Effector memory CD4-positive, alpha-beta T cell (primary cell): Measurements from ENCODE around the gene CYB5D1.
"Not testable (repeated sequence)": the region's sequence is repeated elsewhere in the genome, so short reads cannot be mapped to it uniquely, and the experiment has no call there.

Experiments used
- DNase-seq, 3 donors: peaks; one replicate each; pipeline ENCODE4 v3.0.0-alpha.2; 2020
- H3K27ac ChIP-seq: 2 replicates; pipeline ENCODE4 v1.7.0; 2013; ENCODE audit warnings: mild to moderate bottlenecking, low read length, moderate library complexity; ENCODE audit not compliant: insufficient read depth, poor library complexity, severe bottlenecking
- H3K27me3 ChIP-seq: replicated peaks from 2 replicates; pipeline ENCODE4 v1.7.0; 2013; ENCODE audit warnings: mild to moderate bottlenecking, low read length; ENCODE audit not compliant: insufficient read depth, control insufficient read depth, poor library complexity, severe bottlenecking
- H3K36me3 ChIP-seq: 2 replicates; pipeline ENCODE4 v1.7.0; 2013; ENCODE audit warnings: mild to moderate bottlenecking, low read length, moderate library complexity; ENCODE audit not compliant: control insufficient read depth, insufficient read depth
- H3K4me1 ChIP-seq: 2 replicates; pipeline ENCODE4 v1.7.0; 2013; ENCODE audit warnings: low read length, mild to moderate bottlenecking; ENCODE audit not compliant: control insufficient read depth, insufficient read depth, poor library complexity, severe bottlenecking
- H3K4me3 ChIP-seq: 2 replicates; pipeline ENCODE4 v1.7.0; 2013; ENCODE audit warnings: low read length, low read depth, mild to moderate bottlenecking; ENCODE audit not compliant: insufficient read depth, poor library complexity, severe bottlenecking
- H3K9me3 ChIP-seq: 2 replicates; pipeline ENCODE4 v1.7.0; 2013; ENCODE audit warnings: mild to moderate bottlenecking, low read length, moderate library complexity; ENCODE audit not compliant: control insufficient read depth

CYB5D1 gene

DNA sequence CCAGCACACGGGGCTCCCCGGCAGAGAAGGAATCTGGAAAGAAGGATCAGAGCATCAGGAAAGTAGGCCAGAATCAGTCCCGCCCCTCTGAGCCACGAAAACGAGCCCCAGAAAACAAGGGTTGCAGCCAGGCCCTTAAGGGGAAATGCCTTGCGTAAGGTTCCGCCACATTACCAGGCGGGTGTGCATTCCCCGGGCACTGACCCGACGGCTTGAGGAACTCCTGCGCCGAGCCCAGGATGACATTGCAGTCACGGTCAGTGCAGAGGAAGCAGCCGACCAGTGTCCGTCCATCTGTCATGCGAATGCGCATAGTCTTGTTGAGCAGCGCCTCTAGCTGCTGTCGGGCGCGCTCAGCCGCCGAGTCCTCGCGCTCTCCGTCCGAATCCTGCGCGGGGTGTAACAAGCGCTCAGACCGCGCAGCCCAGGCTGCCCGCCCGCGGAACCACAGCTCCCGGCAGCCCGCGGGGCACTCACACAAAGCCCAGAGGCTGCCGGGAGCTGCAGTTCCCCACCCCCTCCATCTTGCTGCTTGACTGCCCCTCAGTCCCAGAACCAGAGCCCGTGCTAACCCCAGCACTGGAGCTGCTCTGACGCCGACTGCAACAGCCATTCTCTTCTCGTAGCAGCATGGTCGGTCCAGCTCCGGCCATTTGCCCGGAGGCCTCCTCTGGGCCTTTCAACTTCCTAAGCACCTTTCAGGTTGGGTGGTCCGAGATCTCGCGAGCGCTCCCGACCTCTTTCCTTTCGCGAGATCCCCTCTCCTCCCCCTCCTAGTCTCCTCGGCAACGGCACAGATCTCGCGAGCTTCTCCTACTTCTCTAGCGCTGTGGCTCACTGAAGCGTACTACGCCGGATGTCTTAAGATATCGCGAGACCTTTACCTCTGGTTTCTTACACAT is 741 bp upstream of the CYB5D1 start, which contains the start of gene NAA38:
NAA38 (minus strand) TSS at position 749 of the 902 bp plus-strand sequence; CDS start at position 653, 96 bp downstream.
- H3K4me3 ChIP-seq = peak within 1 kb of the TSS; percentile 66
- peaks cover 8% of the 10 kb centered on the region for H3K36me3 ChIP-seq
- H3K27me3 ChIP-seq = no peaks in the 10 kb centered on the region
- no peaks in the 10 kb centered on the region for H3K9me3 ChIP-seq
- peaks cover 32% of the 10 kb centered on the region for H3K4me1 ChIP-seq
- H3K27ac ChIP-seq = peak within 1 kb of the TSS; percentile 88
- DNase-seq = peak; percentile 88 to 94 (median 93)

DNA sequence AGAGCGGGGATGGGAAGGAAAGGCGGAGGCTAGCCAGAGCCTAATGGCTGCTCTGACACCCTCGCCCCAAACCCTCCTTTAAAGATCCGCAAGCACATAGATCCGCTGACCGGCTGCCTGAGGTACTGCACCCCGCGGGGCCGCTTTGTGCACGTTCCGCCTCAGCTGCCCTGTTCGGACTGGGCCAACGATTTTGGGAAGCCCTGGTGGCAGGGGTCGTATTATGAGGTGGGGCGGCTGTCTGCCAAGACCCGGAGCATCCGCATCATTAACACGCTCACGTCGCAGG is 663 bp downstream of the CYB5D1 start:
- DNase-seq = no peak
- Histone ChIP-seq H3K9me3 (no peaks in the 10 kb centered on the region), H3K27me3 (no peaks in the 10 kb centered on the region), H3K4me1 (peaks cover 30% of the 10 kb centered on the region), H3K4me3 (peak overlapping the region; percentile 66), H3K36me3 (no peaks in the 10 kb centered on the region), H3K27ac (peak overlapping the region; percentile 88)

DNA sequence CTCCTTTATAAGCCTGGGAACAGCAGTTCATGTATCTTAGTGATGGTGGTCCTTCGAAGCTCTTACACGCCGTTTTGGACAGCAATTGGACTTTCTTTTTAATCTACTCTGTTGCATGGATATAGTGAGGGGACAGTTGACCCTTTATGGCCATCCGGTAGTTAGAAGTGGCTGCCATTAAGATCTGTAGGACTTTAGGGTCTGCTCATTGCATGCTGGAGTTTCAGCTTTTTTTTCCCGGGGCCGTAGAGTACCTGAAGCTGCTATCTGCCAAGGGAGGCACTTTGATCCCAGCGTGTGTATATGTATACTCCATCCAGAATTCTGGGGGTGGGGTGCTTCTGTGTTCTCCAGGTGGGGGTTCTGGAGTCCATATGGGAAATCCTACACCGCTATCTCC is 1.2 kb downstream of the CYB5D1 start:
- H3K27ac ChIP-seq = no peak overlapping the region
- peaks cover 30% of the 10 kb centered on the region for H3K4me1 ChIP-seq
- no peak overlapping the region for H3K4me3 ChIP-seq
- no peaks in the 10 kb centered on the region for H3K27me3 ChIP-seq
- H3K36me3 ChIP-seq = no peaks in the 10 kb centered on the region
- no peak for DNase-seq
- no peaks in the 10 kb centered on the region for H3K9me3 ChIP-seq

DNA sequence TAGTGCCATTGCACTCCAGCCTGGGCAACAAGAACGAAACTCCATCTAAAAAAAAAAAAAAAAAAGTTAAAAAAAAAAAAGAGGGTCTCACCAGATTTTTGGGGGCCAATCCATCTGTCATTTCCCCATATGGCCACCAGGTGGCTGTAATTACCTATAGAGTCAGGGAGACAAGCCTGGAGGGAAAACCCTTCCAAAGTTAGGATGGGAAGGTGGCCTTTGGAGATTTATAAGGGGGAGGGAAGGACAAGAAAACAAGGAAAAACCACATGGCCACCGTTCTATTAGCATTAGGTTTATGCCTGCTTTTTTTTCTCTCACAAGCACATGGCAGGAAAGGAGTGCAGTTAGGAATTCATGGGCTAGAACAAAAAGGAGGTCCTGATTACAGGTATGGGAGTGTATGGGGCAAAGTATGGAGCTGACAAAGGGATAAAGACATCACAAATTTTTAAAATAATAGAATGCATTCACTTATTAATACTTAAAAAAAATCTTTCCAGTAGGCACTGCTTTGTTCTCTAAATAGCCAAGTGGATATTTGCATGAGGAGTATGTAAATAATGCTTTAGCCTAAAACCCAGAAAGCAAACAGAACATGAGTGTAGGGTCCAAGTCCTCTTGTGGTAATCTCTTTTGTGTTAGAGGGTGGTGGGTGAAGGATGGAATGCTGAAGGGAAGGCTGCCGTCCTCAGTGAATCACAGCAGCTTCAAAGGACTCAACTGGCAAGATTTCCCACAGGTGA is 5.1 kb downstream of the CYB5D1 start:
- Histone ChIP-seq H3K27me3 (no peaks in the 10 kb centered on the region), H3K36me3 (no peaks in the 10 kb centered on the region), H3K4me3 (no peak overlapping the region), H3K27ac (no peak overlapping the region), H3K9me3 (no peaks in the 10 kb centered on the region), H3K4me1 (peaks cover 17% of the 10 kb centered on the region)
- DNase-seq = peak in 1 of 3 donors; percentile 46

DNA sequence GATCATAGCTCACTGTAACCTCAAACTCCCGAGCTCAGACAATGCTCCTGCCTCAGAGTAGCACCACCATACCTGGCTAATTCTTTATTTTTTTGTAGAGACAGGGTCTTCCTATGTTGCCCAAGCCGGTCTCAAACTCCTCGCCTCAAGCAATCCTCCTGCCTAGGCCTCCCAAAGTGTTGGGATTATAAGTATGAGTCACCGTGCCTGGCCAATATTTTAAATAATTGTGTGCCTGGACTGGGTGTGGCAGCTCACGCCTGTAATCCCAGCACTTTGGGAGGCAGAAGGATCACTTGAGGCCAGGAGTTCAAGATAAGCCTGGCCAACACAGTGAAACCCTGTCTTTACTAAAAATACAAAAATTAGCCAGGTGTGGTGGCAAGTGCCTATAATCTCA is 6.6 kb downstream of the CYB5D1 start:
- H3K36me3 ChIP-seq, H3K4me3 ChIP-seq, H3K9me3 ChIP-seq, H3K27ac ChIP-seq, H3K27me3 ChIP-seq, DNase-seq: not testable (repeated sequence)
- peaks cover 14% of the 10 kb centered on the region for H3K4me1 ChIP-seq

GRCh38 chr17:7864995-7865650 is 7.3 kb downstream of the CYB5D1 start:
- Histone ChIP-seq H3K9me3 (no peaks in the 10 kb centered on the region), H3K27ac (no peak overlapping the region), H3K4me3 (no peak overlapping the region), H3K36me3 (no peaks in the 10 kb centered on the region), H3K27me3 (no peaks in the 10 kb centered on the region), H3K4me1 (peaks cover 14% of the 10 kb centered on the region)
- no peak for DNase-seq

DNA sequence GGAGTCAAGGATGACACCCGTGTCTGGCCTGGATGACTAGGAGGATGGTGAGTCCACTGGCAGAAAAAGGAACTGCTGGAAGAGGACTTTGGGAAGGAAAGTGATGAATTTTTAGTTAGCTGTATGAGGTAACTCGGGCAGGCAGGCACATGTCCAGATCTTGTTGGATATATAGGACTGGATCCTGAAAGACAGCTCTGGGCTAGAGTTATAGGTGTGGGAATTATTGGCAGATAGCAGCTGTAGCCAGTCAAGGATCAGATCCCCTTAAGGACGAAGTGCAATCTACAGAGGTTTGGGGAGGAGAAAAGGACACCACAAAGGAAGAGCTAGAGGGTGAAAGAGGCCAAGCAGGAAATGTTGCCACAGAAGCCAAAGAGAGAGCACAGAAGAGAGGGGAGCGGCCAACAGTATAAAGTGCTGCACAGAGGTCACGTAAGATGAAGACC is 10.1 kb downstream of the CYB5D1 start:
- no peaks in the 10 kb centered on the region for H3K9me3 ChIP-seq
- H3K4me3 ChIP-seq = no peak overlapping the region
- H3K27me3 ChIP-seq = no peaks in the 10 kb centered on the region
- H3K4me1 ChIP-seq = peaks cover 14% of the 10 kb centered on the region
- no peak for DNase-seq
- peak overlapping the region; percentile 12 for H3K27ac ChIP-seq
- no peaks in the 10 kb centered on the region for H3K36me3 ChIP-seq

DNA sequence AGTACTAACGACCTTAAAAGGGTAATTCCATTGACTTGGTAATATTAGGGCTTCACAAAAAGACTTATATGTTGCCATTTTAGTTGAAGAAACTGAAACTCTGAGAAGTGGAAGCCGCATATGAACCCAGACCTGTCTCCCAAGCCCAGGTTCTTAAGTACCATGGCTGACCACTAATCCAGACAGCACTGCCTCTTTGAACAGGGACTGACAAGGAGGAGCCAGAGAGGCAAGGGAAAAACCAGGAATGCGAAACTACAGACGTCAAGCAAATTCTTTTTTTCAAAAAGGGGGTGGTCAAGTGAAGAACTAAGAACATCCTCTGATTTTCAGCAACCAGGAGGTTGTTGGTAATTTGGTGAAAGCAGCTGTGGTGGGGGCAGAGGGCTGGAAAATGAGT is 15.2 kb downstream of the CYB5D1 start:
- Histone ChIP-seq H3K4me1 (peaks cover 8% of the 10 kb centered on the region), H3K4me3 (no peak overlapping the region), H3K27ac (no peak overlapping the region), H3K27me3 (no peaks in the 10 kb centered on the region), H3K36me3 (no peaks in the 10 kb centered on the region), H3K9me3 (no peaks in the 10 kb centered on the region)
- DNase-seq = no peak

- DNase-seq = no peak
- no peaks in the 10 kb centered on the region for H3K36me3 ChIP-seq
- no peaks in the 10 kb centered on the region for H3K27me3 ChIP-seq
- H3K4me1 ChIP-seq = no peaks in the 10 kb centered on the region
- H3K4me3 ChIP-seq = no peak overlapping the region
- H3K27ac ChIP-seq = no peak overlapping the region
- no peaks in the 10 kb centered on the region for H3K9me3 ChIP-seq
Observed at GRCh38 chr17:7875804-7876370, 18.1 kb downstream of the CYB5D1 start.
